Activated B cell treated with CpG ODN at 0.5 μM for 24 hours (primary cell): ENCODE results near the gene IDH1. TPM values are rescaled to one million over a fixed set of nuclear protein-coding genes. Genes with fewer than 3 reads are reported as not detected.
A peak's percentile ranks its signal among the peaks of the same experiment; 100 is the strongest.

Source experiments
- ATAC-seq: fragments of 200-7000 bp; cut with Tn5 transposase; one replicate; pipeline ENCODE4 v1.10.0; 2021; ENCODE audit warnings: low read depth, mild to moderate bottlenecking, moderate library complexity
- CTCF ChIA-PET: fragments of 350-600 bp; sonication (Branson Sonifier 250); formaldehyde crosslinking; loops from one replicate; lab custom pipeline; 2021; ENCODE audit warnings: antibody characterized with exemption; lab: Charles Lee
- POLR2A ChIA-PET: fragments of 350-600 bp; sonication (Branson Sonifier 250); formaldehyde crosslinking; loops from one replicate; lab custom pipeline; 2021; ENCODE audit warnings: antibody characterized with exemption; lab: Charles Lee
- DNase-seq: peaks from one replicate; pipeline ENCODE4 v3.0.0; 2022
- H3K27ac Mint-ChIP-seq: one replicate; pipeline ENCODE4 v1.8.0; 2020; ENCODE audit warnings: mixed read lengths
- H3K27me3 Mint-ChIP-seq: one replicate; pipeline ENCODE4 v1.8.0; 2021; ENCODE audit warnings: mixed read lengths
- H3K36me3 Mint-ChIP-seq: one replicate; pipeline ENCODE4 v1.8.0; 2021; ENCODE audit warnings: low read depth, mixed read lengths
- H3K4me1 Mint-ChIP-seq: one replicate; pipeline ENCODE4 v1.8.0; 2021; ENCODE audit warnings: mixed read lengths
- H3K4me3 Mint-ChIP-seq: one replicate; pipeline ENCODE4 v1.8.0; 2020; ENCODE audit warnings: mild to moderate bottlenecking, mixed read lengths
- H3K9me3 Mint-ChIP-seq: one replicate; pipeline ENCODE4 v1.8.0; 2020; ENCODE audit warnings: mixed read lengths
- intact Hi-C: fragments of 100-400 bp; cut with micrococcal nuclease; formaldehyde crosslinking; loops from one replicate; pipeline ENCODE4 v1.15.1; 2024
- total RNA-seq: library from RNA; stranded (reverse); gene quantifications from 2 replicates; pipeline ENCODE4 v1.2.3, GENCODE V29; 2022
- TF ChIP-seq, protein P1 (sequence below): fragments of 200-600 bp; IDR thresholded peaks from one replicate; pipeline ENCODE4 v1.8.0; 2022; ENCODE audit warnings: antibody characterized with exemption, mild to moderate bottlenecking

Gene IDH1
- total RNA-seq, 1 donor from 2014 or later, result 46.6 TPM

DNA sequence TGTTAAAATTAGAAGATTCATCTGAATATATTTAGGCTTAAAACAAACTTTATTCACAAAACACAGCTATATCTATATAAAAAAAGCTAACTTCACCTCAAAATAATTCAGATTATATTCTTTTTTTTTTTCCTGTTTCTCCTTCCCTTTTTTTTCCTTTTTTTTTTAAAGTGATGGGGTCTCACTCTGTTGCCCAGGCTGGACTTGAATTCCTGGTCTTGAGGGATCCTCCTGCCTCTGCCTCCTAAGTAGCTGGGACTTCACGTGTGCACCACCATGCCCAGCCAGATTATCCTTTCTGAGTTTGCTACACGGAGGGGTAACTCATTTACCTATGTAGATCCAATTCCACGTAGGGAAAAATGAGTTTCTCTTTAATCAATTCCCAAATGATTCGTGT is 3.8 kb downstream of the IDH1 start:
- Mint-ChIP-seq H3K4me1 (peaks cover 50% of the 10 kb centered on the region), H3K36me3 (peaks cover 76% of the 10 kb centered on the region), H3K9me3 (no peaks in the 10 kb centered on the region), H3K27me3 (no peaks in the 10 kb centered on the region), H3K4me3 (no peak overlapping the region), H3K27ac (peak overlapping the region; percentile 41)
- no peak for DNase-seq
- ChIA-PET POLR2A (no interaction called here), CTCF (interaction anchor here (2.0 to 6.2 kb wide), 2 partner anchors 17 to 75 kb away, joined by 9 to 86 read pairs; partner anchors contain the start of gene PIKFYVE)
- TF ChIP-seq, protein P1, sequence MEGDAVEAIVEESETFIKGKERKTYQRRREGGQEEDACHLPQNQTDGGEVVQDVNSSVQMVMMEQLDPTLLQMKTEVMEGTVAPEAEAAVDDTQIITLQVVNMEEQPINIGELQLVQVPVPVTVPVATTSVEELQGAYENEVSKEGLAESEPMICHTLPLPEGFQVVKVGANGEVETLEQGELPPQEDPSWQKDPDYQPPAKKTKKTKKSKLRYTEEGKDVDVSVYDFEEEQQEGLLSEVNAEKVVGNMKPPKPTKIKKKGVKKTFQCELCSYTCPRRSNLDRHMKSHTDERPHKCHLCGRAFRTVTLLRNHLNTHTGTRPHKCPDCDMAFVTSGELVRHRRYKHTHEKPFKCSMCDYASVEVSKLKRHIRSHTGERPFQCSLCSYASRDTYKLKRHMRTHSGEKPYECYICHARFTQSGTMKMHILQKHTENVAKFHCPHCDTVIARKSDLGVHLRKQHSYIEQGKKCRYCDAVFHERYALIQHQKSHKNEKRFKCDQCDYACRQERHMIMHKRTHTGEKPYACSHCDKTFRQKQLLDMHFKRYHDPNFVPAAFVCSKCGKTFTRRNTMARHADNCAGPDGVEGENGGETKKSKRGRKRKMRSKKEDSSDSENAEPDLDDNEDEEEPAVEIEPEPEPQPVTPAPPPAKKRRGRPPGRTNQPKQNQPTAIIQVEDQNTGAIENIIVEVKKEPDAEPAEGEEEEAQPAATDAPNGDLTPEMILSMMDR, result no peak
- intact Hi-C loops, result loop anchor here (5.0 to 10.0 kb wide), 2 partner anchors 1274 to 1751 kb away; partner anchors contain the start of gene RPE
- no peak for ATAC-seq

DNA sequence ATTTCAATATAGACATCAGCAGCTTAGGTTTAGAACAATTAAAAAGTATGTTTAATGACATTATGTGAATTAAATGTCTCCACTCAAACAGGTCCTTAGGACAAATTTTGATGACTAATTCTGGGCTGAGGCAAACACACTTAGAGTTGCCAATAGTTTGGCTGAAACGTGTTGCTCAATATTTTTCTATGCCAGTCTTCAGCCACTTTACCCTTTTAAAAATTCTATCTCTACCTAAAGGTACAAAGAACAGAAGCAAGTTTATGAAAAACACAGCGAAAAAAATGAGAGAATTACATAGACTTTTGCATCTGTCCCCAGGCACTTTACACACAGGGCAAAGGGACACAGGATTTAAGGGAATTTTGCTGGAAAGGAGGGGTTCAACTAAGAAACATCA is 4.5 kb downstream of the IDH1 start:
- ATAC-seq (no peak), DNase-seq (no peak)
- ChIA-PET POLR2A (interaction anchor here (0.6 kb wide), 1 partner anchor 1910 kb away, joined by 4 read pairs; no protein-coding TSS in a partner anchor), CTCF (no interaction called here)
- TF ChIP-seq, protein P1, result no peak
- intact Hi-C loops, result loop anchor here (5.0 to 10.0 kb wide), 2 partner anchors 1274 to 1752 kb away; partner anchors contain the start of gene RPE
- H3K9me3 Mint-ChIP-seq, result no peaks in the 10 kb centered on the region
- H3K27ac Mint-ChIP-seq, result no peak overlapping the region
- peaks cover 82% of the 10 kb centered on the region for H3K36me3 Mint-ChIP-seq
- H3K4me3 Mint-ChIP-seq, result no peak overlapping the region
- peaks cover 45% of the 10 kb centered on the region for H3K4me1 Mint-ChIP-seq
- H3K27me3 Mint-ChIP-seq, result no peaks in the 10 kb centered on the region

DNA sequence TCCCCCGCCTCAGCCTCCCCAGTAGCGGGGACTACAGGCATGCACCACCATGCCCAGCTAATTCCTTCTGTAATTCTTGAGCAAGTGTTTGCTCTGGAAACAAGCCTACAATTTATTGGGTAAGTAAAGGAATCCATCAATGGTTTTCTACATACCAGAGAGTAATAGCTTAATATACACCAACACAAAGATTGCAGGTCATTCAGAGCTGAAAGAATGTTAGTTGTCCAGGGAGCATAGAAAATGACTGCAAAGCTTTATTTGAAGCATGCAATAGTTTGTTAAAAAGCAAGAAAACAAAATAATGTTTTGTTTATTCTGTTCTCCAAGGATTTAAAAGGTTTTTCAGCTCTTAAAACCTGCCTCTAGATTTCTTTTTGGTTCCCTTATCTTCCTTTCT is 5.6 kb downstream of the IDH1 start:
- peaks cover 81% of the 10 kb centered on the region for H3K36me3 Mint-ChIP-seq
- H3K27ac Mint-ChIP-seq, result no peak overlapping the region
- ChIA-PET POLR2A (interaction anchor here (1.2 kb wide), 1 partner anchor 17 kb away, joined by 3 read pairs; the partner anchor contains the start of gene PIKFYVE), CTCF (no interaction called here)
- no peaks in the 10 kb centered on the region for H3K9me3 Mint-ChIP-seq
- TF ChIP-seq, protein P1, result no peak
- peaks cover 42% of the 10 kb centered on the region for H3K4me1 Mint-ChIP-seq
- ATAC-seq, result no peak
- no peak overlapping the region for H3K4me3 Mint-ChIP-seq
- intact Hi-C loops, result no loop called here
- no peaks in the 10 kb centered on the region for H3K27me3 Mint-ChIP-seq
- no peak for DNase-seq

DNA sequence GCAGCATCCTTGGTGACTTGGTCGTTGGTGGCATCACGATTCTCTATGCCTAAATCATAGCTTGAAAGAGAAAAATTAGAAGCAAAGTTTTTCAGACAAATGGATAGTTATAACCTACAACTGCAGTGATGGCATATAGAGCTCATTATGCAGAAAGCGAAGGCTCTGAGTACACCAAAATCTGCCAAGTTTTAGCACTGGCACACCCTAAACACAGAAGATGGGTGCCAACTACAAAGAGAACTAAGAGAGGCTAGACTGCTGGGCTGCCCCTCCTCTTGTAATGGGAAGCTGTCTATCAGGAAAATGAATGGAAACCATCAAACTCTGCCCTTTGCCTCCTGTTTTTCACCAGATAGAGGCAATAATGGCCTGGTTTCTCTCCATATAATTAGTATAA is 6.3 kb downstream of the IDH1 start:
- Mint-ChIP-seq H3K27me3 (no peaks in the 10 kb centered on the region), H3K36me3 (peaks cover 85% of the 10 kb centered on the region), H3K9me3 (no peaks in the 10 kb centered on the region), H3K4me3 (no peak overlapping the region), H3K4me1 (peaks cover 37% of the 10 kb centered on the region), H3K27ac (no peak overlapping the region)
- no peak for ATAC-seq
- no peak for DNase-seq
- CTCF ChIA-PET, result no interaction called here
- POLR2A ChIA-PET, result interaction anchor here (0.6 to 1.2 kb wide), 2 partner anchors 17 to 22 kb away, joined by 3 read pairs; partner anchors contain the start of gene PIKFYVE
- TF ChIP-seq, protein P1, result no peak
- intact Hi-C loops, result no loop called here

DNA sequence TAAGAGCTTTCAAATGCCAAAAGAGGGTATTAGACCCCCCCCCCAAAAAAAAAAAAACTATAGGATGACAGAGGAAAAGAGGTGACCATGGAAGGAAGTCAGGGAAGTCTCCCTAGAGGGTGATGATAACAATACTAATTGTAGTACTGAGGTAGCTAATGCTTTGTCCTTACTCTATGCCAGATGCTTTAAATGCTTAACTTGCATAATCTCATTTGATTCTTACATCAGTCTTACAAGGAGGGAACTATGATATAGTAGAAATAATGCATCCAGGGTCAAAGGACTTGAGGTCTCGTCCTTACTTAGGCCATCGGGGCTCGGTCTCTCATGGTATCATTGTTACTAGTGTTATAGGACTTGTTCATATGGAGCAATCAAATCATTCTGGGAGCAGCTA is 9.1 kb downstream of the IDH1 start:
- Mint-ChIP-seq H3K36me3 (peaks cover 88% of the 10 kb centered on the region), H3K9me3 (no peaks in the 10 kb centered on the region)

More for the DNA sequence above, 9.1 kb downstream of the IDH1 start:
- POLR2A ChIA-PET, result no interaction called here
- H3K27me3 Mint-ChIP-seq, result no peaks in the 10 kb centered on the region
- H3K4me1 Mint-ChIP-seq, result peaks cover 9% of the 10 kb centered on the region
- intact Hi-C loops, result no loop called here
- no peak for ATAC-seq
- H3K4me3 Mint-ChIP-seq, result no peak overlapping the region
- H3K27ac Mint-ChIP-seq, result no peak overlapping the region
- no peak for DNase-seq
- CTCF ChIA-PET, result interaction anchor here (0.6 kb wide), 1 partner anchor 1478 kb away, joined by 4 read pairs; no protein-coding TSS in a partner anchor
- TF ChIP-seq, protein P1, result no peak
